ENCODE data around the gene ZBTB11.
"Not testable (repeated sequence)": the region's sequence is repeated elsewhere in the genome, so short reads cannot be mapped to it uniquely, and the experiment has no call there.

The ZBTB11 gene

GRCh38 chr3:101720851-101721840 lies 44.2 kb upstream of the ZBTB11 start:
- DNase-seq (ENCODE audit: low read depth) = peak; percentile 64
- H3K4me3 ChIP-seq (ENCODE audit: low read length) = no peak overlapping the region
- TF ChIP-seq CTCF (conservative IDR thresholded peaks at IDR 0.05; ENCODE audit: low read length) = no peak

- no peak for DNase-seq (ENCODE audit: low read depth)
- H3K4me3 ChIP-seq (ENCODE audit: low read length) = no peak overlapping the region
- no peak for TF ChIP-seq CTCF (conservative IDR thresholded peaks at IDR 0.05; ENCODE audit: low read length)
Observed at GRCh38 chr3:101719604-101720185, 42.8 kb upstream of the ZBTB11 start.

GRCh38 chr3:101718455-101718854 lies 41.5 kb upstream of the ZBTB11 start:
- DNase-seq (ENCODE audit: low read depth) = no peak
- TF ChIP-seq CTCF (conservative IDR thresholded peaks at IDR 0.05; ENCODE audit: low read length) = no peak
- H3K4me3 ChIP-seq (ENCODE audit: low read length) = no peak overlapping the region

- H3K4me3 ChIP-seq (ENCODE audit: low read length) = no peak overlapping the region
- no peak for DNase-seq (ENCODE audit: low read depth)
- no peak for TF ChIP-seq CTCF (conservative IDR thresholded peaks at IDR 0.05; ENCODE audit: low read length)
Observed at GRCh38 chr3:101709126-101709525, 32.2 kb upstream of the ZBTB11 start.

- DNase-seq (ENCODE audit: low read depth); H3K4me3 ChIP-seq (ENCODE audit: low read length): not testable (repeated sequence)
Observed at GRCh38 chr3:101704639-101705038, 27.7 kb upstream of the ZBTB11 start.

GRCh38 chr3:101703169-101703568 lies 26.2 kb upstream of the ZBTB11 start:
- no peak for DNase-seq (ENCODE audit: low read depth)
- no peak overlapping the region for H3K4me3 ChIP-seq (ENCODE audit: low read length)
- no peak for TF ChIP-seq CTCF (conservative IDR thresholded peaks at IDR 0.05; ENCODE audit: low read length)

GRCh38 chr3:101702726-101703125 lies 25.8 kb upstream of the ZBTB11 start:
- no peak for DNase-seq (ENCODE audit: low read depth)
- no peak overlapping the region for H3K4me3 ChIP-seq (ENCODE audit: low read length)
- no peak for TF ChIP-seq CTCF (conservative IDR thresholded peaks at IDR 0.05; ENCODE audit: low read length)

Data from AG10803 (cell line).